IMR-90 (cell line): ENCODE measurements around the gene SLC26A2. TPM values are rescaled to one million over a fixed set of nuclear protein-coding genes. Genes with fewer than 3 reads are reported as not detected.

Experiments used
- ATAC-seq: fragments of 200-7000 bp; cut with Tn5 transposase; 2 replicates; pipeline ENCODE4 v1.9.1; 2020; ENCODE audit warnings: low read depth, mild to moderate bottlenecking, moderate library complexity
- BruUV-seq: library from RNA; stranded (reverse); fragments of 400-500 nt; replicated peaks from 2 replicates; lab custom pipeline; 2021; lab: Mats Ljungman, UMichigan
- CTCF ChIA-PET: fragments of 300-600 bp; formaldehyde crosslinking; extraction: SDS; loops from one replicate; lab custom pipeline; 2021; ENCODE audit warnings: antibody characterized with exemption; lab: Yijun Ruan, JAX
- POLR2A ChIA-PET: fragments of 300-600 bp; sonication (Branson Sonifier 250); formaldehyde crosslinking; loops from one replicate; lab custom pipeline; 2022; ENCODE audit warnings: antibody characterized with exemption; ENCODE audit not compliant: unreplicated experiment; lab: Charles Lee
- DNase-seq: peaks from one replicate; pipeline ENCODE4 v3.0.0; 2013
- H2AFZ ChIP-seq: replicated peaks from 2 replicates; pipeline ENCODE3; 2013; ENCODE audit warnings: low read length, mild to moderate bottlenecking; ENCODE audit not compliant: poor library complexity
- H2AK5ac ChIP-seq: 2 replicates; pipeline ENCODE4 v1.6.1; 2013; ENCODE audit warnings: low read depth, low read length, inconsistent platforms
- H2AK9ac ChIP-seq: replicated peaks from 2 replicates; pipeline ENCODE3; 2013; ENCODE audit warnings: mild to moderate bottlenecking, low read depth, low read length, moderate library complexity; ENCODE audit not compliant: poor library complexity
- H2BK120ac ChIP-seq: 2 replicates; pipeline ENCODE4 v1.6.1; 2013; ENCODE audit warnings: low read depth, low read length, inconsistent platforms
- H2BK15ac ChIP-seq: 3 replicates; pipeline ENCODE4 v1.6.1; 2013; ENCODE audit warnings: low read depth, low read length, inconsistent platforms
- H2BK20ac ChIP-seq: 2 replicates; pipeline ENCODE4 v1.6.1; 2013; ENCODE audit warnings: low read depth, mild to moderate bottlenecking, inconsistent platforms, low read length, moderate library complexity
- H2BK5ac ChIP-seq: 2 replicates; pipeline ENCODE4 v1.6.1; 2013; ENCODE audit warnings: mild to moderate bottlenecking, low read depth, low read length, inconsistent platforms; ENCODE audit not compliant: poor library complexity, severe bottlenecking
- H3K14ac ChIP-seq: replicated peaks from 2 replicates; pipeline ENCODE4 v1.6.1; 2013; ENCODE audit warnings: low read depth, low read length, inconsistent platforms
- H3K18ac ChIP-seq: 2 replicates; pipeline ENCODE4 v1.6.1; 2013; ENCODE audit warnings: low read depth, low read length, control low read depth
- H3K23ac ChIP-seq: 2 replicates; pipeline ENCODE4 v1.6.1; 2013; ENCODE audit warnings: low read depth, low read length, inconsistent platforms
- H3K27ac ChIP-seq: 2 replicates; pipeline ENCODE4 v1.5.1; 2013; ENCODE audit warnings: mild to moderate bottlenecking, control low read depth, low read length; ENCODE audit not compliant: insufficient read depth
- H3K27me3 ChIP-seq: 2 replicates; pipeline ENCODE4 v1.6.1; 2013; ENCODE audit warnings: low read length; ENCODE audit not compliant: control insufficient read depth, insufficient read depth
- H3K36me3 ChIP-seq: 2 replicates; pipeline ENCODE4 v1.6.1; 2013; ENCODE audit warnings: low read length, mixed read lengths; ENCODE audit not compliant: control insufficient read depth, insufficient read depth
- H3K4ac ChIP-seq: 2 replicates; pipeline ENCODE4 v1.6.1; 2013; ENCODE audit warnings: low read depth, low read length, inconsistent platforms
- H3K4me1 ChIP-seq: 2 replicates; pipeline ENCODE4 v1.6.1; 2013; ENCODE audit warnings: low read length, mixed read lengths; ENCODE audit not compliant: control insufficient read depth, insufficient read depth
- H3K4me2 ChIP-seq: 2 replicates; pipeline ENCODE4 v1.6.1; 2013; ENCODE audit warnings: low read depth, mild to moderate bottlenecking, control low read depth, low read length, moderate library complexity
- H3K4me3 ChIP-seq: 2 replicates; pipeline ENCODE4 v1.5.1; 2013; ENCODE audit warnings: low read depth, mild to moderate bottlenecking, control low read depth, low read length, moderate library complexity; ENCODE audit not compliant: insufficient read depth
- H3K56ac ChIP-seq: 2 replicates; pipeline ENCODE4 v1.6.1; 2013; ENCODE audit warnings: low read length, inconsistent platforms; ENCODE audit not compliant: insufficient read depth; ENCODE audit errors: extremely low read depth
- H3K79me1 ChIP-seq, 2 experiments: 2 replicates each; pipeline ENCODE4 v1.6.1; 2013; ENCODE audit warnings: low read length in 2 of 2, inconsistent platforms in 1 of 2, low read depth in 1 of 2
- H3K9ac ChIP-seq: 2 replicates; pipeline ENCODE4 v1.6.1; 2013; ENCODE audit warnings: low read depth, low read length, control low read depth
- H3K9me1 ChIP-seq: 2 replicates; pipeline ENCODE4 v1.6.1; 2013; ENCODE audit warnings: low read length, inconsistent platforms; ENCODE audit not compliant: insufficient read depth
- H3K9me3 ChIP-seq: 2 replicates; pipeline ENCODE4 v1.6.1; 2013; ENCODE audit warnings: low read length; ENCODE audit not compliant: control insufficient read depth, insufficient read depth
- H4K20me1 ChIP-seq: 2 replicates; pipeline ENCODE4 v1.6.1; 2013; ENCODE audit warnings: low read length, inconsistent platforms; ENCODE audit not compliant: insufficient read depth
- H4K5ac ChIP-seq: 2 replicates; pipeline ENCODE4 v1.6.1; 2013; ENCODE audit warnings: mild to moderate bottlenecking, low read depth, low read length, control low read depth
- H4K8ac ChIP-seq, 2 experiments: 2 replicates each; pipeline ENCODE4 v1.6.1; 2013; ENCODE audit warnings: low read depth in 2 of 2, low read length in 2 of 2, control low read depth in 1 of 2, inconsistent platforms in 1 of 2
- H4K91ac ChIP-seq: 2 replicates; pipeline ENCODE4 v1.6.1; 2013; ENCODE audit warnings: low read depth, low read length, inconsistent platforms; ENCODE audit not compliant: insufficient read depth
- CHD1 ChIP-seq: IDR thresholded peaks from 2 replicates; pipeline ENCODE4 v1.6.1; 2012; ENCODE audit warnings: low read depth, low read length, improper control_type of control experiment
- CTCF ChIP-seq: conservative IDR thresholded peaks from 2 replicates; pipeline ENCODE4 v1.5.1; 2012; ENCODE audit warnings: mild to moderate bottlenecking, low read depth, low read length, improper control_type of control experiment
- ELK1 ChIP-seq: fragments of 150-350 bp; IDR thresholded peaks from 2 replicates; pipeline ENCODE4 v1.6.1; 2016; ENCODE audit warnings: low read depth, mild to moderate bottlenecking, low read length, moderate library complexity, borderline replicate concordance
- FOS ChIP-seq: fragments of 150-350 bp; IDR thresholded peaks from 2 replicates; pipeline ENCODE4 v1.6.1; 2016; ENCODE audit warnings: low read depth, low read length
- MAFK ChIP-seq: IDR thresholded peaks from 2 replicates; pipeline ENCODE4 v1.6.1; 2012; ENCODE audit warnings: low read depth, low read length, improper control_type of control experiment
- MAZ ChIP-seq: IDR thresholded peaks from 2 replicates; pipeline ENCODE4 v1.6.1; 2012; ENCODE audit warnings: low read depth, mild to moderate bottlenecking, low read length, improper control_type of control experiment, moderate library complexity, borderline replicate concordance
- RAD21 ChIP-seq: IDR thresholded peaks from 2 replicates; pipeline ENCODE4 v1.6.1; 2012; ENCODE audit warnings: low read length, improper control_type of control experiment
- RCOR1 ChIP-seq: IDR thresholded peaks from 2 replicates; pipeline ENCODE4 v1.6.1; 2012; ENCODE audit warnings: mild to moderate bottlenecking, low read length, improper control_type of control experiment; ENCODE audit not compliant: insufficient replicate concordance
- RFX5 ChIP-seq: IDR thresholded peaks from 2 replicates; pipeline ENCODE4 v1.8.0; 2012; ENCODE audit warnings: low read depth, mild to moderate bottlenecking, low read length, moderate library complexity
- SMC3 ChIP-seq: fragments of 150-350 bp; IDR thresholded peaks from 2 replicates; pipeline ENCODE4 v1.6.1; 2016; ENCODE audit warnings: low read depth, mild to moderate bottlenecking, antibody characterized with exemption, low read length, moderate library complexity
- USF2 ChIP-seq: fragments of 150-350 bp; IDR thresholded peaks from 2 replicates; pipeline ENCODE4 v1.6.1; 2017; ENCODE audit warnings: mild to moderate bottlenecking, antibody characterized with exemption, low read length, low read depth
- WGBS, 2 experiments: methylation state at CpG; one replicate each; pipeline versions ENCODE4 v1.1.5 to v1.1.7; 2013; ENCODE audit warnings: missing lambda C conversion rate in 2 of 2; ENCODE audit not compliant: insufficient read length in 1 of 2; ENCODE audit errors: extremely low coverage in 2 of 2; 5-methylcytosine and 5-hydroxymethylcytosine counted together
- dilution Hi-C: fragments of 300-500 bp; cut with HindIII; formaldehyde crosslinking; loops from one replicate; pipeline ENCODE4 v1.14.3; 2018; ENCODE audit warnings: low sequenced_read_pairs; ENCODE audit not compliant: unreplicated experiment
- in situ Hi-C: fragments of 300-500 bp; cut with MboI; formaldehyde crosslinking; loops from 3 replicates; pipeline ENCODE4 v1.14.3; 2019; ENCODE audit warnings: low sequenced_read_pairs, inconsistent platforms, mixed read lengths
- intact Hi-C: fragments of 100-400 bp; cut with micrococcal nuclease; formaldehyde crosslinking; loops from 2 replicates; pipeline ENCODE4 v1.10.0; 2022
- polyA plus RNA-seq, 3 experiments: library from polyadenylated mRNA; depleted of rRNA; stranded (reverse); fragments of >200 nt; gene quantifications; 2 replicates each; pipeline ENCODE4 v1.2.3, GENCODE V29; 2012; ENCODE audit warnings: low replicate concordance in 1 of 3
- total RNA-seq: library from RNA; depleted of rRNA; stranded (reverse); fragments of >200 nt; gene quantifications from 2 replicates; pipeline ENCODE4 v1.2.3, GENCODE V29; 2012

SLC26A2 gene
- total and polyA plus RNA-seq, 2 of the 4 experiments (the other 2 are of a cell fraction): 2.2 to 9.9 TPM

DNA sequence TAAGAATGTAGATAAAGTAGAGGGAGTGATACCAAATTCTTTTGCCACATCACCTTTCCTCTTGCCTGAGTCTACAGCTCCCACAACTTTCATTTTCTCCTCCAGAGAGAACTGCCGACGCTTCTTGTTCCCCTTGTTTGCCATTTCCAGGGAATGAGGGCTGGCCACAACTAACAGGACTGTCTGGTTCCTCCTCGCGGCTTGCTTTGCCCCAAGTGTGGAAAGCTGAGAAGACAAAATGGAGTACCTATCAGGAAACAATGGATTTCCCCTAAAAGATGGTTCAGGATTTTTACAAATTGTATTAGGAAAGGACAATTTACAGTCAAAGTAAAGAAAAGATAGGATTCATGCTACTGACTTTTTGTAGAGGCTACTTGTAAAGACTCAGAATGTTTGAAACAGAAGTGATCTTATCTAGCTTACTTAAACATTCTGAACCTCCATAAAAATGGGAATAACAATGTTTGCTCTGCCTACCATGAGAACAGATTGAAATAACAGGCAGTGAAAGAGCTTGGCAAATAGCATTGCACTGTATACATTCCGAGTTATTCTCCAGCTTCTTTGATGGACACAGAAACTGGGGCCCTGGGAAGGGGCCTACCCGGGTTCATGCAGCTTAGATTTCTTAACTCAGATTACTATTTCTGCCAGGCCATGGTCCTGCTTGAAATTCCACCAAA lies 35.8 kb downstream of the SLC26A2 start:
- Histone ChIP-seq H3K56ac (no peak overlapping the region), H2BK15ac (no peak overlapping the region), H3K4me2 (no peak overlapping the region), H3K4me3 (no peak overlapping the region), H4K20me1 (peaks cover 4% of the 10 kb centered on the region; the same call in 1 of the 2 replicates), H2AK5ac (no peak overlapping the region), H2AFZ (no peak overlapping the region), H3K4me1 (peaks cover 2% of the 10 kb centered on the region), H2BK120ac (no peak overlapping the region), H3K18ac (no peak overlapping the region), H3K36me3 (peaks cover 7% of the 10 kb centered on the region), H4K5ac (no peak overlapping the region), H3K9ac (no peak overlapping the region), H4K91ac (no peak overlapping the region), H2AK9ac (no peak overlapping the region), H4K8ac (no peak overlapping the region), H3K14ac (no peak overlapping the region), H3K4ac (no peak overlapping the region), H3K27ac (no peak overlapping the region), H2BK20ac (no peak overlapping the region), H3K23ac (no peak overlapping the region), H2BK5ac (no peak overlapping the region), H3K9me3 (no peaks in the 10 kb centered on the region), H3K79me1 (peaks cover 11 to 31% of the 10 kb centered on the region in 2 experiments), H3K9me1 (peaks cover 16% of the 10 kb centered on the region), H3K27me3 (no peaks in the 10 kb centered on the region)
- TF ChIP-seq FOS: no peak
- TF ChIP-seq MAFK: no peak
- TF ChIP-seq MAZ: no peak
- TF ChIP-seq CHD1: no peak
- no peak for TF ChIP-seq RAD21
- no peak for TF ChIP-seq RCOR1
- TF ChIP-seq CTCF: no peak
- no peak for TF ChIP-seq RFX5
- TF ChIP-seq ELK1: no peak
- no peak for TF ChIP-seq USF2
- no peak for TF ChIP-seq SMC3
- in situ Hi-C loops (no loop called here), dilution Hi-C loops (no loop called here), intact Hi-C loops (no loop called here)
- BruUV-seq: no TSS peak
- DNase-seq (no peak), ATAC-seq (no peak)
- POLR2A ChIA-PET: no interaction called here
- WGBS, 2 experiments: no CpG with 5 or more reads among the region's 6 CpGs
- CTCF ChIA-PET: interaction anchor here (1.1 kb wide), 1 partner anchor 162 kb away, joined by 3 read pairs; no protein-coding TSS in a partner anchor
